NCI-H2227 treated with DMSO at 0.1 percent for 48 hours (cell line): ENCODE measurements around the gene DPY19L3.
A peak's percentile ranks its signal among the peaks of the same experiment; 100 is the strongest.
"Not testable (repeated sequence)": the region's sequence is repeated elsewhere in the genome, so short reads cannot be mapped to it uniquely, and the experiment has no call there.

Experiments
- DNase-seq: peaks from one replicate; lab custom pipeline; 2025; lab: John Stamatoyannopoulos, UW

The DPY19L3 gene

DNA sequence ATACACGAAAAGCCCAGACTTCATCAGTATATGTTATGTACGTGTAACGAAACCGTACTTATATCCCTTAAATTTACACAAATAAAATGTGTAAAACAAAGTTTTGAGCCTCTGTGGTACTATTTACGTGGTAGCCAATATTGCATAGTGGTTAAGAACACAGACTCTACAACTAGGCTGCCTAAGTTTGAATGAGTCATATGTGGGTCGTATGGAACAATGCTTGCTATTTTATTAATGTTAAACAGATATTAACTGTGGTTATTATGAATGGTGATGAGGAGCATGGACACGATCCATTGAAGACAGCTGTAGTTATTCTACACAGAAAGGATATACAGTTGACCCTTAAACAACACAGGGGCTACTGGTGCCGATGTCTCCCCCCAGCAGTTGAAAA lies 42.5 kb downstream of the DPY19L3 start:
- DNase-seq = no peak

DNA sequence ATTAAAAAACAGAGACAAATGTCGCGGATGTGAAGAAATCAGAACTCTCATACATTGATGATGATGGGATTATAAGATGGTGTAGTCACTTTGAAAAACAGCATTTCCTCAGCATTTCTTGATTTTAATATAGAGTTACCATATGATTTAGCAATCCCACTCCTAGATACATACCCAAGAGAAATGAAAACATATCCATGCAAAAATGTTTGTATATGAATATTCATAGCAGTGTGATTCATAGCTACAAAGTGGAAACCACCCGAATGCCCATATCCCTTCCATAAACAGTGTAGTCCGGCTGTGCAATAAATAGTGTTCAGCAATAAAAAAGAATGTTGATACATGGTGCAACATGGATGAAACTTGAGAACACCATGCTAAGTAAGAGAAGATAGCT lies 44.6 kb downstream of the DPY19L3 start:
- no peak for DNase-seq

DNA sequence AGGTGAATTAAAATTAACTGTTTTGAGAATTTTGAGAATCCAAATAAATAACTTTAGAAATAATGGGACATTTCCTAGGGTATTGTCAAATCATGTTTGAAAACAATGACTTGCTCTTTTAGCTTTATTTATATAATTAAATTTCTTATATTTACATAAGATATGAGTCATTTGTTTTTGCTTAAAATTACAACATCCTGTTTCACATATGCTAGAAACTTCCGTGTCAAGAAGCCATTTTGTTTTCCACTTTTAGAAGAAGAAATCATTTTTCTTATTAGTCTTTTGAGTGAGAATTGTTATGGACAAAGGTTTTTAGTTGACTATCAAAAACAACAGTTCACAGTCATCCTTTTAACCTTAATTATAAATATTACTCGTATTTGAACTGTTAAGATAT lies 48.2 kb downstream of the DPY19L3 start:
- DNase-seq = no peak

DNA sequence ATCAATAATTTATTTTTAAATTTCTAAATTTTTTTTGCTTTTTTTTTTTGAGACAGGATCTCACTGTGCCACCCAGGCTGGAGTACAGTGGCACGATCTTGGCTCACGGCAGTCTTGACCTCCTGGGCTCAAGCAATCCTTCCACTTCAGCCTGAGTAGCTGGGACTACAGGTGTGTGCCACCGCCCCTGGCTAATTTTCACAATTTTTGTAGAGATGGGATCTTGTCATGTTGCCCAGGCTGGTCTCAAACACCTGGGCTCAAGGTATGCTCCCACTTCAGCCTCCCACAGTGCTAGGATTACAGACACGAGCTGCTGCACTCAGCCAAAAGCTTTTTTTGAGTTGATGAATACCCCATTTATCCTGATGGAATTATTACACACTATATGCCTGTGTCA lies 50.8 kb downstream of the DPY19L3 start:
- no peak for DNase-seq

DNA sequence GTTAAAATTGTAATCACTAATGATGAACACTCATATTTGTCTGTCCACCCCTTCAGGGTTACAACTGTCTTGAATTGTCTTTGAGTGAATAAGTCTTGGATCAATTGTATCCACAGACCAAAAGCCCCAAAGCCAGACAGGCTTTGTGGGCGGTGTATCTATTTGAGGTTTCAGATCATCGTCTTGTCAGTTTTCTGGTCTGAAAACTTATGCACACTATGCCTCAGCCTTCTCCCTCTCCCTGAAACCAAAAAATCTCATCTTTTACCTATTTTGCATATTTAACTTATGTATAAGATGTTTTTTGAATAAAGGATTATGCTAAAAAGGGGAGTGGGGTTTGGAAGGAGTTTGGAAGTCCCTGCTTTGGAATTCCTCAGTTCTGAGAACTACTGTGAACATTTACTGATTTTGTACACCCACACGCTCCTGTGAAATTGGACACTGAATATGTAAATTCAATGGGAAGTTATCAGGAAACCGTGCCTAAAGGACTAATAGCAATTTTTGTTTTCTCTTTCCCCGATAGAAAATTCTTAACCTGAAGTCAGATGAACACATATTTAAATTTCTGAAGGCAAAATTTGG lies 52.1 kb downstream of the DPY19L3 start:
- no peak for DNase-seq

DNA sequence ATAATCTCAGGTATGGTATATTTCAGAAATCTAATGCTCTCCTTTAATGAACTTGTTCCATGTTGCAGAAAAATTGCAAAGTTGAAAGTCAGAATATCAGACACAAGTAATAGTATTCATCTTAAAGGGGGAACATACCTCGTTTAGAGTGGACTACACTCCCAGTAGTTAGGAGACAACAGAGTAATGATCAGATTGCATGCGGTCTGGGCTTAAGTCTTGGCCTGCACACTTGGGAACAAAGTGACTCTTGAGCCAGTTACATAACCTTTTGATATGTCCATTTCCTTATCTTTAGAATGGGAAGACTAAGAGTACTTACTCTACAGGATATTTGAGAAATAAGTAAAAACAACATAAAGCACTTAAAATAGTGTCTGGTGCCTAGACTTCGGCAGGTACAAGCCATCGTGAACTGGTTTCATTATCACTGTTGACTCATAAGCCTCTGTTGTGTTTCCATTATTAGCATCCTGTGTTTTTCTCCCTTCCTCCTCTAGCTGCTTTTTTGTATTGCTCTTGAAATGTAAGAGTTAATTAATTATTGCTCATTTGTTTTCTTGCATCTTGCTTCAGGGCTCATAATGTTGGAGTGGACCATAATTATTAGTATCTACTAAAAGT lies 53.0 kb downstream of the DPY19L3 start:
- no peak for DNase-seq

DNA sequence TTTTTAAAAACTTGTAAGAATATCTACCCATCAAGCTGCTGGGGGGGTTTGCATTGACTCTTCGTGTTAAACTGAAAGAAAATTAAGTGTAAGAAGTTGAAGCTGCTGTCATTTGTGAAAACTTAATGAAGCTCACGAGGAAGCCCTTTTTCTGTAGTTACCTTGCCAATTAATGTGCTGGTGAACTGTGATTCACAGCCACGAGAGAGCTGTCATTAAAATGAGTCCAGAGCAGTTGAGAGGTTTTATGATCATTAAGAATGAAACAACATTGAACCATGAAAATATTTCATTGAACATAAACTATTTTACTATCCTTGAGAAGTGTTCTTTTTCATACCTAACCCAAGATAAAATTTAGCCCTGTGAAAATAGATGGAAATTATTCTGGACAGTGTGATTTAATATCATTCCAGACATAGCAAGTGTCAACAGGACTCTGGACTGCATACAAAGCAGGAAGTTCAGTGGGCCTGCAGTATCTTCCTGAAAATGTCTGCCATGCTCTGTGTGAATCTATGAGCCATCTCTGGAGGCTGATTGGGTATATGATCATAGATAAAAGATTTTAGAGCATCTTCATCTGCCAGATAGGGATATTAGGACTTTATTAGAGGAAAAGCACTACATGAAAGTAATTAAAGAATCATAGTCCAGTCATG lies 53.8 kb downstream of the DPY19L3 start:
- DNase-seq = no peak

DNA sequence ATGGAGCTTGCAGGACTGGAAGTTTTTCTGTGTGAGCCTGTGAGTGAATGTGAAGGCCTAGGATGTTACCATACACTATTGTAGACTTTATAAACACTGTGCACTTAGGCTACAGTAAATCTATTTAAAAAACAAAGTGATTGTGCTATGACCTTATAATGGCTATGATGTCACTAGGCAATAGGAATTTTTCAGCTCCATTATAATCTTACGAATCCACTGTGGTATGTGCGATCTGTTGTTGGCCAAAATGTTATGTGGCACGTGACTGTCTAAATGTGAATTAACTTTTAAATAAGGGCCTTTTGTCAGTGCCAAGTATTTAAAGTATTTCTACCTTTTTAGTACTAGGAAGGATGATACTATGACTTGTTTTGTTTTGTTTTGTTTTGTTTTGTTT lies 54.9 kb downstream of the DPY19L3 start:
- DNase-seq = no peak

DNA sequence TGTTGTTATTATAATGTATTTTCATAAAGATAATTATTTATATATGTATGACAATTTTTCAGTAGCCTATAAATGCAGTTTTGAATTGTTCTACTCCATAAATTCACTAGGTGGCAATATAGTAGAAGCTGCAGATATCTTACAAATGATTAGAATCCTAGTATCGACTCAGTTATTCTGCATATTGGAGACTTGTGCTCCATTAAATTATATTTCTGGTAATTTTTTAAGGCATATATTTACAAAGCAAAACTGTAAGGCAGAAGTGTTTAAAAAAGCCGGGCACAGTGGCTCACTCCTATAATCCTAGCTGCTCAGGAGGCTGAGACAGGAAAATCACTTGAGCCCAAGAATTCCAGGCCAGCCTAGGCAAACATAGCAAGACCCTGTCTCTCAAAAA lies 58.7 kb downstream of the DPY19L3 start:
- peak; percentile 88 for DNase-seq

DNA sequence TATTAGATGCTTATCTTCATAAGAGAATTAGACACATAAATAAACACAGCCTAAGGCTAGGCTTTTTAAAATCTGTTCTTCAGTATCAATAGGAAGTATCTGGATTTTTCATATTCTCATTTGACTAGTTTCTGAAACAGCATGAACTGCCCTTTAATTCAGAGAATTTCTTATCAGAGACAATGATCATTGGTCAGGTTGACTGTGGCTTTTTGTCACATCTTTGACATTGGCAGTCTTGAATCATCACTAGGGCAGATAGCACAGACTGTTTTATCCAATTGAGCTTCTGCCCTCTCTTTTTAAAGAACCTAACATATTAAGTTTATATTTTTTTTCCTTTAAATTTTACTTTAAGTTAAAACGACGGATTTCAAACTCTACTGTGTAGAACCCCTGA lies 59.6 kb downstream of the DPY19L3 start:
- DNase-seq = no peak

DNA sequence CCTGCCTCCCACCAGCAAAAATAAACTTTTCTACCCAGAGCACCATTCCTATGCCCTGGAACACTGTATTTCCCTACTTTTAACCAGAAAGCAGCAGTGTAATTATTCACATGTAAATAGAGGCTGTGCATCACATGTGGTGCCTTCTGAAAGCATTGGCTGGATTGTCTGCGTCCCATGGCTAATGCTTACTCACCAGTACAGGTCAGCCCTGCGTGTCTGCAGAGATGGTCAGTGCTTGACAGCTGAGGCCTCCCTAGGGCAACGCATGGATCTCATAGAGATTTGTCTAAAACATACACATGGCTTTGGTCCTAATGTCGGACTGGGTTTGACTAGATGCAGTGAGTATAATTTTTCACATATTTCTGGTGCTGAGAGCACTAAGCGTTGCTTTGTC lies 64.2 kb downstream of the DPY19L3 start:
- DNase-seq = no peak

DNA sequence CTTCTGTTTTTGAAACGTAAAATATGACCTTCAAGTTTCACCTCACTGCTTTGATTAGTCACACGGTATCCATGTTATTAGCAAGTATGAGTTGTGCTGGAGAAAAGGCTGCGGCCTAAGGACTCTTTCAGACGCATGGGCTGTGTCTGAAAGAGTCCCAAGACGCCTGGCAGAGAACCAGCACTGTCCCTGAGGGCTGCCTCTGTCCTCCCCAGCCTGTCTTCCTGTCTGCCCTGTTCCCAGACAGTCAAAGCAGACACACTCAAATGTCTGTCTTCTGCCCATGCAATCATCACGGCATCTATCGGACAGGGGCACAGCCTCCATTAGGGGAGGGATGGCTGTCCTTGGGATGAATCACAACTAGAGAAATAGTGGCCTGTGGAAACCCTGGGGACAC lies 65.5 kb downstream of the DPY19L3 start:
- no peak for DNase-seq

DNA sequence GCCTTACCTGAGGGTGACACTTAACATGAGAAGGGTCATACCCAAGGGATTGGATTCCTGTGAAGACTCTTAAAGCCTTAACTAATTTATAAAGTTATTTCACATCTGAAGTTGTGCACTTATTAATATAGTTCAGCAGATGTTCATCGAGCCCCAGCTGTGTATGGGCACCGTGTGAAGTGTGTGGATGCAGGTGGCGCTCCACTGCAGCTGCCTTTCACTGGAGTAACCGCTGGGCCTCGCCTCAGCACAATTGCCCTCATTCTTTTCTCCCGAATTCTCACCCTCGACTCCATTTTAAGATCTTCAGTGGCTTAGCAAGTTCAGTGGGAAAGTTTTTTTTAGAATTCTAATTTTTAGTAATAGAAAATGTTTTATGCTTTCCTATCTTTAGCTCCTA lies 66.2 kb downstream of the DPY19L3 start:
- no peak for DNase-seq

DNA sequence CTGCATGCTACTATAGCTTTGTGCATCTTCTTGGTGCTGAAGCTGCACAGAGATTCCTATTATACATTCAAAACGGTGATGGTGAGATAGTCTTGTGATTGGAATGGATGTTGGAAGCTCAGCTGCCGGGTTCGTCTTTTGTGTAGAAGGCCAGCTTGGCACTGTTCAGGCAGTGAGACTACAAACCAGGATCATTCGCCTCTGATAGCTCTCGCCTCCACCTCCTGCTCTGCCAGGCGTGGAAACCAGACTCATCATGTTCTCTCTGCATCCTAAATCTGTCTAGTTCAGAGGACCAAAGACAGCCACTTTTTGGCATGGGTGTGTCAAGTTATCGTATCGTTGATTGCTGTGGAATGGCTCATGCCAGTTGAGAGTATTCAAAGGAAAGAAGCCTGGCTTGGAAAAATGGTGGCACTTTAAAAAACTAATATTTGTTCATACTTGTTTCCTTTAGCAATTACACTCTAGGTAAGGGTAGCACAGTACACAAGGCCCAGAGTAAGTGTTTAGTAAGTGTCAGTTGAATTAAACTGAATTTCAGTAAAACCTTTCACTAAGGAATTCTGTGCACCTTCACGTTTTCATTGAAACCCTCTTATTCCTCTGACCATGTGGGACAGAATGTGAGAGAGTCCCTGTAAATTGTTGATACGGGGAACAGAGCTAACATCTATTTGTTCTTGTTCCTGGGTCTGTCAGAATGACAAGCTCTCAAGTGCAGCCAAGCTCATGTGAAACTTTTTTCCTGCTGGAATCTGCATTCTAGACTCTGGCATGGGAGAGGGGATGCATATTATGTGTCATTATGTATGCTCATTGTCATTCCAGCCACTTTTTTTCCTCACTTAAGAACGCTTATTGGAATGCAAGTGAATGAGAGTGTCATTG lies 69.8 kb downstream of the DPY19L3 start:
- no peak for DNase-seq

DNA sequence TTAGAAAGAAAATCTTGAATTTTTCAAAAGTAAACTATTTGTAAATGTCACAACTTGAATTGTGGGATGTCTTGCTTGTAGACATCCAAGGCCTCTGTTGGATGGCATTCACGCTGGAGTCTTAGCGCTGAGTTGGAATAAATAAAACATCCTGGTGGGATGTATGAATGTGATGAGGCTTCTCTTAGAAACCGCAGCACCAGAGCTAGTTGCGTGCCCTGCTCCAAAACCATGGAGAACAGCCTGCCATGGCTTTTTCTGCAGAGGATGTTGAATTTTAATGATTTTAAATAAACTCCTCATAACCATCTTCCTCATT lies 70.4 kb downstream of the DPY19L3 start:
- no peak for DNase-seq

DNA sequence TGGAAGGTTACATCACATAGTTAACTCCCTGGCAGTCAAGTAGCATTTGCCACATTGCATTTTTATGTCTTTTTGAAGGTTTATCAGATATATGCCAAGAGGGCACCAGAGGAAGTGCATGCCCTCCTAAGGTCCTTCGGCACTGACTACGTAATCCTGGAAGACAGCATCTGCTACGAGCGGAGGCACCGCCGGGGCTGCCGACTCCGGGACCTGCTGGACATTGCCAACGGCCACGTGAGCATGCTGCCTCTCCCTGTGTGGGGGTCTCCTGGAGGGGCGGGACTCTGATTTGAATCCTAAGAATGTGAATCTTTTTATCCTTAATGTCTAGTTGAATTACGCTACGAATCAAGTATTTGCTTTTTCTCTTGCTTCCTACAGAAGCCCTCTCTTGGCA lies 74.8 kb downstream of the DPY19L3 start:
- no peak for DNase-seq

DNA sequence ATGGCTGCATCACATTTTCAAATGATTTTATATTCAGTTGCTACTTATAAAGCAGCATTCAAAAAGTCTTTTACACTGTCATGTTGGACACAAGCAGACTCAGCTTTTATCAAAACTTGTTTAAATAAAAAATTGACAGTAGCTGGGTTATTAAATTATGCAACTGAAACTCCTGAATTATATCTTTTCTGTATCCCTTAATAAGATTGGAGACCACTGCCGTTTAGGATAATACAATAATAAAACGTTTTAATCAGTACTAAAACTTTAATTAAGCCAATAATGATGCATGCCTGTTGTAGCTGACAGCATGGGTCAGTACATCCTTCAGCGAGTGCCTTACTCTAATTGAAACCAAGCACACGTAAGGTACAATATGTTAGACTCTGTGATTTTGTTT lies 78.0 kb downstream of the DPY19L3 start:
- DNase-seq = no peak

DNA sequence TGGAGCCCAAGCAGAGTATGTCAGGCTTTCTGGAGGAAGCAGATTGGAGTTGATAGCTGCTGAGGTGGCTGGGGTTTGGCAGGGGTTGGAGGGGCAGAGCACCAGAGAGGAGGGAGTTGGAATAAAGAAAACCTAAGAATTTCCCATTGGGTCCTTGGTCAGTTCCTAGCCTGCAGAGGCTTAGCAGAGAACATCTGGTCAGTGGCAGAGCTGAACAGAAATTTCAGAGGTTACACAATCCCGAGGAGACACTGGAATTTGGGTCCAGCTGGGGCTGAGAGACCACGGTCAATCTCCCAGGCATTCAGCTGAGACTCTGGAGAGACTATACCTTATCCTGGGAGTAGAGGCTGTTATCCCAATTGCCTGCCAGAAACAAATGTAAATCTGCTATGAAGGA lies 84.4 kb downstream of the DPY19L3 start:
- no peak for DNase-seq

DNA sequence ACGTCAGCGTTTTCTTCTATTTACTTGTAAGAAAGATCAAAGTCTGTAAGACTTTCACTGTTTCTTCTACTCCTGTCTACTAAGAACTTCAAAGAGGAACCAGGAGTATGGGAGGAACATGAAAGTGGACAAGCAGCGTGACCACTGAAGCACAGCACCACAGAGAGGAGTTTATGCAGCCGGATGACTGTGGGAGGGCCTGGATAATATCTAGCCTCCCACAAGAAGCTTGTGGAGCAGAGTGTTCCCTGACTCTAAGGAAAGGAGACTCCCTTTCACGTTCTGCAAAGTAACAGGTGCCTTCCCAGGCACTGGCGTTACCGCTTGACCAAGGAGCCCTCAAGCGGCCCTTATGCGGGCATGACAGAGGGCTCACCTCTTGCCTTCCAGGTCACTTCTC lies 91.8 kb downstream of the DPY19L3 start:
- DNase-seq = no peak

DNA sequence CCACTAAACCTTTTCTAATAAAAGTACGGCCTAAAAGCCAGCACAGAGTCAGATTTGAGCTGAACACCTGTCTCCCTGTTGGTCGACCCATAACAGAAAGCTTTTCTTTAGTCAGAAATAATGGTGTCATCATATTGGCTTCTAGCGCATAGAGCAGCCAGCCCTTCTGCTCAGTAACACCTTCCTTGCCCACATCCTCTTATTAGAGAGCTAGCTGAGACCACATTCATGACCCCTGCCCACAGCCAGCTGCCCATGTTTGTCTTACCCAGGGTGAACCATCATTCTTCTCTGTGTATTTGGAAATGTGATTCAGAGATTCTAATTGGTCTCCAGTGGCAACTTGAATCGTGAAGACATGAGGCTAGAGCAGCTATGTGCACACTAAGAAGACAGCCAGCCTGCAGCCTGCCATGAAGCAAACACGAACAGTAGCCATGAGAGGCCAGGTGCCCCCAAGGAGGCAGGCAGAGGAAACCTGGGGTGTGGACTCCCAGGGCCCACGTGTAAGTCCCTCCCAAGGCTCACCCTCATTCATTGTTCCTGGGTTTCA lies 93.2 kb downstream of the DPY19L3 start:
- DNase-seq = peak; percentile 71

DNA sequence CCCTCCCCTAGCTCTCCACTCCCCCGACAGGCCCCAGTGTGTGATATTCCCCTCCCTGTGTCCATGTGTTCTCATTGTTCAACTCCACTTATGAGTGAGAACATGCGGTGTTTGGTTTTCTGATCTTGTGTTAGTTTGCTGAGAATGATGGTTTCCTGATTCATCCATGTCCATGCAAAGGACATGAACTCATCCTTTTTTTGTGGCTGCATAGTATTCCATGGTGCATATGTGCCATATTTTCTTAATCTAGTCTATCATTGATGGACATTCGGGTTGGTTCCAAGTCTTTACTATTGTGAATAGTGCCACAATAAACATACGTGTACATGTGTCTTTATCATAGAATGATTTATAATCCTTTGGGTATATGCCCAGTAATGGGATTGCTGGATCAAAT lies 106.9 kb downstream of the DPY19L3 start:
- DNase-seq = not testable (repeated sequence)

DNA sequence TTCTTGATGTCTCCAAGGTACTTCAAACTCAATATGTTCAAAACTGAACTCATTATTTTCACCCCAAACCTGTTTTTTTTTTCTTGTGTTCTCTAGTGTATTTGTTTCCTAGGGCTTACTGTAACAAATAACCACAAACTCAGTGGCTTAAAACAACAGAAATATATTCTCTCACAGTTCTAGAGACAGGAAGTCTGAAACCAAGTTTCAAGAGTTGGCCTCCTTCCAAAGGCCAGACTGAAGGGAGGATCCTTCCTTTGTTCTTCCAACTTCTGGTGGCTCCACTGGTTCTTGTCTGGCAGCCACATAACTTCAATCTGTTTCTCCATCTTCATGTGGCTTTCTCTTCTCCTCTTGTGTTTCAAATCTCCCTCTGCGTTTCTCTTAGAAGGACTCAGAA lies 113.5 kb downstream of the DPY19L3 start:
- no peak for DNase-seq

DNA sequence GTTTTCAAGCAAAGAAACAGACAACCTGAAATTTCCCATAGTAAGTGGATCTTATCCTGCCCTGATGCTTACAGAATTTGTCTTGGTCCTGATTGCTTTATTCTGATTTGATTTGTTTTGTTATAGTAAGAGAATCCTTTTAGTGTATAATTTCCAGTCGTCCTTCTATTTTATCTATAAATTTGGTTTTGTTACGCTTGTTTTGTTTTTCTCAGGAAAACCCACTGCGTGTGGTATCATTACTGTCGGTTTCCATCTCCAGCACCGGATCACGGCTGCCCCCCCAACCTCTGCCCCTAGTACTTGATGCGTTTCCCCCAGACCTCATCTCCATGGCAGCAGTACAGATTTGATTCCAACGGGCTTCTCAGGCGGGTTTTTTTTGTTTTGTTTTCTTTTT lies 117.4 kb downstream of the DPY19L3 start:
- DNase-seq = no peak
